H9 (cell line): ENCODE results near the gene KLC4. TPM values are rescaled to one million over a fixed set of nuclear protein-coding genes. Genes with fewer than 3 reads are reported as not detected.
"Not testable (repeated sequence)": the region's sequence is repeated elsewhere in the genome, so short reads cannot be mapped to it uniquely, and the experiment has no call there.

Source experiments
- DNase-seq: peaks from one replicate; pipeline ENCODE4 v3.0.0-alpha.2; 2017
- H2AFZ ChIP-seq: one replicate; pipeline ENCODE4 v1.6.1; 2013; ENCODE audit warnings: mild to moderate bottlenecking, low read length, control low read depth, moderate library complexity
- H2AK5ac ChIP-seq: 2 replicates; pipeline ENCODE4 v1.6.1; 2013; ENCODE audit warnings: low read length, control low read depth, mixed read lengths; ENCODE audit not compliant: insufficient read length
- H2BK120ac ChIP-seq: one replicate; pipeline ENCODE4 v1.6.1; 2013; ENCODE audit warnings: low read depth, mild to moderate bottlenecking, low read length, control low read depth, inconsistent platforms; ENCODE audit not compliant: poor library complexity, severe bottlenecking
- H2BK12ac ChIP-seq: 2 replicates; pipeline ENCODE4 v1.6.1; 2013; ENCODE audit warnings: low read length, control low read depth, mixed read lengths, low read depth; ENCODE audit not compliant: insufficient read length
- H2BK15ac ChIP-seq: 2 replicates; pipeline ENCODE4 v1.6.1; 2013; ENCODE audit warnings: low read depth, low read length, control low read depth
- H2BK20ac ChIP-seq: one replicate; pipeline ENCODE4 v1.6.1; 2013; ENCODE audit warnings: low read depth, mild to moderate bottlenecking, low read length, control low read depth, inconsistent platforms; ENCODE audit not compliant: poor library complexity, severe bottlenecking
- H2BK5ac ChIP-seq: 2 replicates; pipeline ENCODE4 v1.6.1; 2013; ENCODE audit warnings: low read length, control low read depth, mixed read lengths; ENCODE audit not compliant: insufficient read length
- H3K14ac ChIP-seq: 2 replicates; pipeline ENCODE4 v1.6.1; 2013; ENCODE audit warnings: low read length, control low read depth; ENCODE audit not compliant: insufficient read depth
- H3K18ac ChIP-seq: 2 replicates; pipeline ENCODE4 v1.6.1; 2013; ENCODE audit warnings: low read depth, mild to moderate bottlenecking, mixed read lengths, low read length, control low read depth; ENCODE audit not compliant: insufficient read length
- H3K23ac ChIP-seq: 2 replicates; pipeline ENCODE4 v1.6.1; 2013; ENCODE audit warnings: low read length, control low read depth, mixed read lengths, low read depth; ENCODE audit not compliant: insufficient read length
- H3K23me2 ChIP-seq: 2 replicates; pipeline ENCODE4 v1.6.1; 2013; ENCODE audit warnings: low read depth, mild to moderate bottlenecking, mixed read lengths, low read length, control low read depth; ENCODE audit not compliant: insufficient read length, poor library complexity, severe bottlenecking
- H3K27ac ChIP-seq: 2 replicates; pipeline ENCODE4 v1.5.1; 2013; ENCODE audit warnings: low read length, control low read depth, mixed read lengths, low read depth; ENCODE audit not compliant: insufficient read length
- H3K27me3 ChIP-seq: 2 replicates; pipeline ENCODE4 v1.6.1; 2013; ENCODE audit warnings: low read length, control low read depth, inconsistent platforms; ENCODE audit not compliant: insufficient read depth
- H3K4ac ChIP-seq: 2 replicates; pipeline ENCODE4 v1.6.1; 2013; ENCODE audit warnings: low read depth, mild to moderate bottlenecking, control low read depth, inconsistent platforms, low read length, moderate library complexity
- H3K4me1 ChIP-seq: 2 replicates; pipeline ENCODE4 v1.6.1; 2013; ENCODE audit warnings: low read length, control low read depth, inconsistent platforms; ENCODE audit not compliant: insufficient read depth
- H3K4me2 ChIP-seq: 2 replicates; pipeline ENCODE4 v1.6.1; 2013; ENCODE audit warnings: low read length, control low read depth, mixed read lengths; ENCODE audit not compliant: insufficient read length, insufficient read depth
- H3K56ac ChIP-seq: 2 replicates; pipeline ENCODE4 v1.6.1; 2013; ENCODE audit warnings: low read depth, mild to moderate bottlenecking, mixed read lengths, low read length, control low read depth; ENCODE audit not compliant: insufficient read length
- H3K79me1 ChIP-seq: 2 replicates; pipeline ENCODE4 v1.6.1; 2013; ENCODE audit warnings: low read depth, mild to moderate bottlenecking, moderate library complexity, low read length, control low read depth, inconsistent platforms; ENCODE audit not compliant: insufficient read depth, poor library complexity, severe bottlenecking
- H3K79me2 ChIP-seq: 2 replicates; pipeline ENCODE4 v1.6.1; 2013; ENCODE audit warnings: low read length, control low read depth, inconsistent platforms; ENCODE audit not compliant: insufficient read depth
- H3K9ac ChIP-seq: 2 replicates; pipeline ENCODE4 v1.6.1; 2013; ENCODE audit warnings: low read length, control low read depth, mixed read lengths; ENCODE audit not compliant: insufficient read length; ENCODE audit errors: extremely low read depth
- H3K9me3 ChIP-seq: one replicate; pipeline ENCODE4 v1.6.1; 2013; ENCODE audit warnings: low read depth, low read length, inconsistent platforms; ENCODE audit not compliant: control insufficient read depth
- H3T11ph ChIP-seq: one replicate; pipeline ENCODE4 v1.6.1; 2013; ENCODE audit warnings: mild to moderate bottlenecking, low read length, control low read depth, inconsistent platforms
- H4K20me1 ChIP-seq: one replicate; pipeline ENCODE4 v1.6.1; 2013; ENCODE audit not compliant: control insufficient read depth, insufficient read length, insufficient read depth
- H4K5ac ChIP-seq: 2 replicates; pipeline ENCODE4 v1.6.1; 2013; ENCODE audit warnings: low read depth, mild to moderate bottlenecking, mixed read lengths, low read length, control low read depth; ENCODE audit not compliant: insufficient read length
- H4K8ac ChIP-seq: replicated peaks from 2 replicates; pipeline ENCODE4 v1.6.1; 2013; ENCODE audit warnings: low read length, control low read depth, mixed read lengths, low read depth; ENCODE audit not compliant: insufficient read length
- H4K91ac ChIP-seq: 2 replicates; pipeline ENCODE4 v1.6.1; 2013; ENCODE audit warnings: low read depth, mild to moderate bottlenecking, moderate library complexity, mixed read lengths, low read length, control low read depth; ENCODE audit not compliant: insufficient read length
- H3K27ac Mint-ChIP-seq, 3 experiments: 2 replicates in 2 of 3; 3 replicates in 1 of 3; pipeline ENCODE4 v1.8.0; 2020 to 2021; ENCODE audit warnings: mixed read lengths in 3 of 3, mild to moderate bottlenecking in 1 of 3, moderate library complexity in 1 of 3
- H3K27me3 Mint-ChIP-seq: 2 replicates; pipeline ENCODE4 v1.8.0; 2021; ENCODE audit warnings: low read depth, mild to moderate bottlenecking, moderate library complexity, mixed read lengths
- H3K36me3 Mint-ChIP-seq, 3 experiments: 2 replicates in 2 of 3; 3 replicates in 1 of 3; pipeline ENCODE4 v1.8.0; 2020 to 2021; ENCODE audit warnings: low read depth in 3 of 3, mixed read lengths in 3 of 3; ENCODE audit not compliant: insufficient read depth in 1 of 3
- H3K4me1 Mint-ChIP-seq, 2 experiments: 2 replicates each; pipeline ENCODE4 v1.8.0; 2020; ENCODE audit warnings: mixed read lengths in 2 of 2
- H3K4me3 Mint-ChIP-seq, 2 experiments: 2 replicates in 1 of 2; 3 replicates in 1 of 2; pipeline ENCODE4 v1.8.0; 2020 to 2021; ENCODE audit warnings: mild to moderate bottlenecking in 2 of 2, mixed read lengths in 2 of 2, moderate library complexity in 1 of 2
- H3K9me3 Mint-ChIP-seq, 2 experiments: 2 replicates in 1 of 2; 3 replicates in 1 of 2; pipeline ENCODE4 v1.8.0; 2020; ENCODE audit warnings: mild to moderate bottlenecking in 2 of 2, mixed read lengths in 2 of 2, moderate library complexity in 1 of 2
- CTCF ChIP-seq: fragments of 200-600 bp; sonication (generic); conservative IDR thresholded peaks from 3 replicates; pipeline ENCODE4 v1.8.0; 2021; ENCODE audit warnings: antibody characterized with exemption, mild to moderate bottlenecking
- WGBS: extraction: QIAGEN DNeasy Blood & Tissue Kit; methylation state at CpG from one replicate; pipeline ENCODE4 v1.1.7; 2013; ENCODE audit warnings: missing lambda C conversion rate, low lambda C conversion rate, mixed read lengths; ENCODE audit not compliant: insufficient read length; ENCODE audit errors: extremely low coverage; 5-methylcytosine and 5-hydroxymethylcytosine counted together
- total RNA-seq: library from RNA; stranded (reverse); gene quantifications from 2 replicates; pipeline ENCODE4 v1.2.1, GENCODE V29; 2021

KLC4 gene
- total RNA-seq, 1 experiment from 2014 or later = 29.7 TPM

GRCh38 chr6:43040542-43041257, 18.7 kb upstream of the KLC4 start:
- H3K4me1 Mint-ChIP-seq = no peaks in the 10 kb centered on the region

DNA sequence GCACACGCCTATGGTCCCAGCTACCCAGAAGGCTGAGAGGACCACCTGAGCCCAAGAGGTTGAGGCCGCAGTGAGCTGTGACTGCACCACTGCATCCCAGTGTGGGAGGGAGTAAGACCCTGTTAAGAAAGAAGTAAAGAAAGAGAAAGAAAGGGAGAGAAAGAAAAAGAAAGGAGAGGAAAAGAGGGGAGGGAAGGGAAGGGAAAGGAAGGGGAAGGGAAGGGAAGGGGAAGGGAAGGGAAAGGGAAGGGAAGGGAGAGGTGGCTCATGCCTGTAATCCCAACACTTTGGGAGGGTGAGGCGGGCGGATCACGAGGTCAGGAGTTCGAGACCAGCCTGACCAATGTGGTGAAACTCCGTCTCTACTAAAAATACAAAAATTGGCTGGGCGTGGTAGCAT, 18.0 kb upstream of the KLC4 start:
- not testable (repeated sequence) for H4K8ac ChIP-seq, H2BK120ac ChIP-seq, H3K4me3 Mint-ChIP-seq, H3K9ac ChIP-seq, H4K20me1 ChIP-seq, H4K5ac ChIP-seq, H3K14ac ChIP-seq, H2BK15ac ChIP-seq, H3K27ac ChIP-seq, H3K27me3 Mint-ChIP-seq, H3K4ac ChIP-seq, H2BK5ac ChIP-seq, H2AFZ ChIP-seq, H3K4me1 ChIP-seq, H3K4me2 ChIP-seq, DNase-seq, H3K9me3 Mint-ChIP-seq, H2BK20ac ChIP-seq, H3K56ac ChIP-seq, H3T11ph ChIP-seq, H4K91ac ChIP-seq, H2BK12ac ChIP-seq, H3K27me3 ChIP-seq, H3K79me1 ChIP-seq, H3K79me2 ChIP-seq, H3K9me3 ChIP-seq, H3K23me2 ChIP-seq, H3K18ac ChIP-seq, H3K23ac ChIP-seq, H3K4me1 Mint-ChIP-seq, H3K27ac Mint-ChIP-seq, H2AK5ac ChIP-seq
- WGBS = no CpG with 5 or more reads among the region's 8 CpGs
- H3K36me3 Mint-ChIP-seq = peaks cover 33 to 84% (median 83%) of the 10 kb centered on the region in 3 experiments

More at GRCh38 chr6:43040542-43041257, 18.7 kb upstream of the KLC4 start:
- Histone ChIP-seq H3K79me2 (no peaks in the 10 kb centered on the region), H4K91ac (no peak overlapping the region), H3K27ac (no peak overlapping the region), H3K4ac (no peak overlapping the region), H3K14ac (no peak overlapping the region), H4K20me1 (no peaks in the 10 kb centered on the region), H2BK15ac (no peak overlapping the region), H3K79me1 (no peaks in the 10 kb centered on the region), H2AFZ (no peak overlapping the region), H3K4me1 (no peaks in the 10 kb centered on the region), H2BK5ac (no peak overlapping the region), H2BK120ac (no peak overlapping the region), H4K8ac (no peak overlapping the region), H3K23me2 (no peaks in the 10 kb centered on the region), H2AK5ac (no peak overlapping the region), H2BK20ac (no peak overlapping the region), H3K18ac (no peak overlapping the region), H3K27me3 (no peaks in the 10 kb centered on the region), H3T11ph (no peak overlapping the region), H3K56ac (no peak overlapping the region), H3K4me2 (no peak overlapping the region), H3K9me3 (no peaks in the 10 kb centered on the region), H2BK12ac (no peak overlapping the region), H3K9ac (no peak overlapping the region), H4K5ac (no peak overlapping the region), H3K23ac (no peak overlapping the region)
- no CpG with 5 or more reads among the region's 18 CpGs for WGBS
- DNase-seq = peak; percentile 17
- TF ChIP-seq CTCF = no peak
- Mint-ChIP-seq H3K9me3 (no peaks in the 10 kb centered on the region; a peak in 1 of 5 replicates), H3K36me3 (peaks cover 30 to 81% (median 76%) of the 10 kb centered on the region in 3 experiments), H3K27ac (peak overlapping the region in 2 of 3 experiments; percentile 68 to 92; a peak in 2 of 7 replicates), H3K4me3 (no peak overlapping the region; a peak in 2 of 5 replicates), H3K27me3 (no peaks in the 10 kb centered on the region; the same call in none of the 2 replicates)
